Lower lobe of right lung (tissue), 2 donors: ENCODE results near the gene IFT81. TPM values are rescaled to one million over a fixed set of nuclear protein-coding genes. Genes with fewer than 3 reads are reported as not detected.
"Not testable (repeated sequence)": the region's sequence is repeated elsewhere in the genome, so short reads cannot be mapped to it uniquely, and the experiment has no call there.

ENCODE experiments used
- ATAC-seq, 2 donors: fragments of 200-7000 bp; cut with Tn5 transposase; one replicate each; pipeline ENCODE4 v1.9.1; 2020 to 2022; ENCODE audit warnings: mild to moderate bottlenecking in 2 of 2, moderate library complexity in 2 of 2
- DNase-seq: peaks from one replicate; pipeline ENCODE4 v3.0.0-alpha.2; 2020
- H3K27ac ChIP-seq: fragments of 200-600 bp; one replicate; pipeline ENCODE4 v1.8.0; 2022
- H3K27me3 ChIP-seq: fragments of 200-600 bp; one replicate; pipeline ENCODE4 v1.8.0; 2022; ENCODE audit warnings: low read depth
- H3K36me3 ChIP-seq: fragments of 200-600 bp; one replicate; pipeline ENCODE4 v1.8.0; 2022; ENCODE audit warnings: mild to moderate bottlenecking
- H3K4me1 ChIP-seq: fragments of 200-600 bp; one replicate; pipeline ENCODE4 v1.8.0; 2022
- H3K4me3 ChIP-seq: fragments of 200-600 bp; one replicate; pipeline ENCODE4 v1.8.0; 2022; ENCODE audit warnings: mild to moderate bottlenecking
- H3K9me3 ChIP-seq: fragments of 200-600 bp; one replicate; pipeline ENCODE4 v1.8.0; 2022
- intact Hi-C: fragments of 100-400 bp; cut with DNase I; formaldehyde crosslinking; loops from one replicate; pipeline ENCODE4 v1.11.0; 2022
- total RNA-seq: library from RNA; stranded (reverse); fragmentation: NEBNext Ultra II Directional; extraction: Animal tissue kit (Norgen Biotek cat#: 25700); gene quantifications from one replicate; pipeline ENCODE4 v1.2.1, GENCODE V29; 2021
- TF ChIP-seq, protein P1 (sequence below): fragments of 200-600 bp; IDR thresholded peaks from one replicate; pipeline ENCODE4 v1.8.0; 2022; ENCODE audit warnings: antibody characterized with exemption, mild to moderate bottlenecking
- donor health status: DM: no; HTN: yes; CAD: no; lungs with severe emphysema.

Gene IFT81
- total RNA-seq, 1 donor from 2014 or later: 12.5 TPM

- H3K27ac ChIP-seq: no peak overlapping the region
- TF ChIP-seq, protein P1, sequence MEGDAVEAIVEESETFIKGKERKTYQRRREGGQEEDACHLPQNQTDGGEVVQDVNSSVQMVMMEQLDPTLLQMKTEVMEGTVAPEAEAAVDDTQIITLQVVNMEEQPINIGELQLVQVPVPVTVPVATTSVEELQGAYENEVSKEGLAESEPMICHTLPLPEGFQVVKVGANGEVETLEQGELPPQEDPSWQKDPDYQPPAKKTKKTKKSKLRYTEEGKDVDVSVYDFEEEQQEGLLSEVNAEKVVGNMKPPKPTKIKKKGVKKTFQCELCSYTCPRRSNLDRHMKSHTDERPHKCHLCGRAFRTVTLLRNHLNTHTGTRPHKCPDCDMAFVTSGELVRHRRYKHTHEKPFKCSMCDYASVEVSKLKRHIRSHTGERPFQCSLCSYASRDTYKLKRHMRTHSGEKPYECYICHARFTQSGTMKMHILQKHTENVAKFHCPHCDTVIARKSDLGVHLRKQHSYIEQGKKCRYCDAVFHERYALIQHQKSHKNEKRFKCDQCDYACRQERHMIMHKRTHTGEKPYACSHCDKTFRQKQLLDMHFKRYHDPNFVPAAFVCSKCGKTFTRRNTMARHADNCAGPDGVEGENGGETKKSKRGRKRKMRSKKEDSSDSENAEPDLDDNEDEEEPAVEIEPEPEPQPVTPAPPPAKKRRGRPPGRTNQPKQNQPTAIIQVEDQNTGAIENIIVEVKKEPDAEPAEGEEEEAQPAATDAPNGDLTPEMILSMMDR: no peak
- H3K4me1 ChIP-seq: peaks cover 3% of the 10 kb centered on the region
- H3K9me3 ChIP-seq: no peaks in the 10 kb centered on the region
- no peaks in the 10 kb centered on the region for H3K36me3 ChIP-seq
- no peak for DNase-seq
- intact Hi-C loops: no loop called here
- H3K4me3 ChIP-seq: no peak overlapping the region
- no peaks in the 10 kb centered on the region for H3K27me3 ChIP-seq
- ATAC-seq: no peak
Observed at GRCh38 chr12:110116623-110117022, 7.5 kb upstream of the IFT81 start.

DNA sequence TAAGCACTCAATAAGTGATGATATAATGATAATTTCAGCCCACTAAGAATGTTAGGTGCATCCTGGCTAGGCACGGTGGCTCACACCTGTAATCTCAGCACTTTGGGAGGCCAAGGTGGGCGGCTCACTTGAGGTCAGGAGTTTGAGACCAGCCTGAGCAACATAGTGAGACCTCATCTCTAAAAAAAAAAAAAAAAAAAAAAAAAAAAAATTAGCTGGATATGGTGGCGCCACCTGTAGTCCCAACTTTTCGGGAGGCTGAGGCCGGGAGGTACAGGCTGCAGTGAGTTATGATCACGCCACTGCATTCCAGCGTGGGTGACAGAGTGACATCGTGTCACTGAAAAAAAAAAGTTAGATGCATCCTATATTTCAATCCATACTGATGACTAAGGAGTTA is 6.9 kb upstream of the IFT81 start:
- DNase-seq, H3K27ac ChIP-seq, ATAC-seq, H3K9me3 ChIP-seq, H3K27me3 ChIP-seq, H3K36me3 ChIP-seq, H3K4me3 ChIP-seq, H3K4me1 ChIP-seq, intact Hi-C loops: not testable (repeated sequence)

- TF ChIP-seq, protein P1: no peak
- Histone ChIP-seq H3K9me3 (no peaks in the 10 kb centered on the region), H3K4me3 (no peak overlapping the region), H3K27ac (no peak overlapping the region), H3K4me1 (no peaks in the 10 kb centered on the region), H3K27me3 (no peaks in the 10 kb centered on the region), H3K36me3 (no peaks in the 10 kb centered on the region)
- DNase-seq (no peak), ATAC-seq (no peak)
- intact Hi-C loops: no loop called here
Observed at GRCh38 chr12:110117956-110118685, 6.0 kb upstream of the IFT81 start.

DNA sequence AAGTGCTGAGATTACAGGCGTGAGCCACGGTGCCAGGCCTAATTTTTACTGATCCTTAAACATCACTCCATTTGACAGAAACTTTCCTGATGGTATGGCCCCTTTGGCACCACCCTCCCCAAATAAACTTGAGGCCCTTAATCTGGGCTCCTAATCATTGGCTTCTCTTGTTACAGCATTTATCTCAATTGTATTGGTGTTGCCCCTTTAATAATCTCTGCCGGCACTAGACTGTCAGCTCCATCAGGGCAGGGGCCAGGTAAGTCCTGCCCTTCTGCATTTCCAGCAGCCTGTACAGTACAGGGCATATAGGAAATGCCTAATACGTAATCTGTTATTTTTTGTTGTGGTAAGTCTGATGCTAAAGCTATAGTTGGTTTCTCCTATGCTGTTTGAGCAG is 1.2 kb upstream of the IFT81 start:
- intact Hi-C loops: no loop called here
- no peak overlapping the region for H3K27ac ChIP-seq
- H3K36me3 ChIP-seq: no peaks in the 10 kb centered on the region
- no peaks in the 10 kb centered on the region for H3K27me3 ChIP-seq
- no peak for DNase-seq
- no peak for ATAC-seq
- TF ChIP-seq, protein P1: no peak
- no peak overlapping the region for H3K4me3 ChIP-seq
- no peaks in the 10 kb centered on the region for H3K9me3 ChIP-seq
- peaks cover 14% of the 10 kb centered on the region for H3K4me1 ChIP-seq

DNA sequence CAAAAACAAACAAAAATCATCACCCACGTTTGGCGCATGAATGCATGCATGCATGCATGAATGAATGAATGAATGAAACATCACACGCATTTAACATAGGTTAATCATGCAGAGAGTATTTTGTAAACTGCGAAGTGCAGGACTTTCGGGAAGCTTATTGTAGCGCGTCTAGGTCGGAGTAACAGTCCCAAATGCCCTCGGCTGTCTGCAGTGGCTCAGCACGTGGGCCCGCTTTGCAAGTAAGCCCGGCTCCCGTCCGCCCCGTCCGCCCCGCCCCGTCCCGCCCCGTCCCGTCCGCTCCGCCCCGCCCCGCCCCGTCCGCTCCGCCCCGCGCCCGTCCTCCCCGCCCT is 263 bp upstream of the IFT81 start:
- Histone ChIP-seq H3K27me3 (no peaks in the 10 kb centered on the region), H3K4me1 (peaks cover 14% of the 10 kb centered on the region), H3K36me3 (no peaks in the 10 kb centered on the region), H3K4me3 (peak overlapping the region; percentile 86), H3K9me3 (no peaks in the 10 kb centered on the region), H3K27ac (no peak overlapping the region)
- DNase-seq (no peak), ATAC-seq (no peak)
- intact Hi-C loops: no loop called here
- TF ChIP-seq, protein P1: no peak

- H3K4me3 ChIP-seq: no peak overlapping the region
- H3K36me3 ChIP-seq: peaks cover 8% of the 10 kb centered on the region
- TF ChIP-seq, protein P1: no peak
- DNase-seq: no peak
- H3K27ac ChIP-seq: no peak overlapping the region
- ATAC-seq: no peak
- H3K4me1 ChIP-seq: peaks cover 14% of the 10 kb centered on the region
- H3K27me3 ChIP-seq: no peaks in the 10 kb centered on the region
- no peaks in the 10 kb centered on the region for H3K9me3 ChIP-seq
- intact Hi-C loops: no loop called here
Observed at GRCh38 chr12:110126557-110126956, 2.4 kb downstream of the IFT81 start.
